SK-N-MC (cell line): ENCODE results near the gene TMEM219.

Source experiments
- EZH2 ChIP-seq: fragments of 200-600 bp; sonication (generic); IDR thresholded peaks from one replicate; pipeline ENCODE4 v1.6.1; 2017; ENCODE audit warnings: antibody characterized with exemption
- FOXP2 ChIP-seq: optimal IDR thresholded peaks from 2 replicates; pipeline ENCODE3; 2011; ENCODE audit warnings: mild to moderate bottlenecking, moderate library complexity; ENCODE audit not compliant: insufficient read depth; ENCODE audit errors: extremely low read length, control extremely low read depth
- POLR2AphosphoS5 ChIP-seq: IDR thresholded peaks from 2 replicates; pipeline ENCODE4 v1.6.1; 2012; ENCODE audit warnings: mild to moderate bottlenecking, low read depth, low read length, borderline replicate concordance

- TF ChIP-seq POLR2AphosphoS5 (0 out of 2 replicates have a peak, but pooled peaks have one; percentile 29), EZH2 (no peak), FOXP2 (no peak)
Measured at GRCh38 chr16:29995324-29995910, 33.5 kb downstream of the TMEM219 start, which contains the start of gene HIRIP3.
